Middle frontal gyrus (tissue), 1 donor: ENCODE results near the gene NCR1.
"Not testable (repeated sequence)": the region's sequence is repeated elsewhere in the genome, so short reads cannot be mapped to it uniquely, and the experiment has no call there.

ENCODE experiments used
- DNase-seq: peaks from one replicate; pipeline ENCODE4 v3.0.0-alpha.2; 2015; ENCODE audit warnings: low spot score; ENCODE audit errors: extremely low spot score

Gene NCR1, protein sequence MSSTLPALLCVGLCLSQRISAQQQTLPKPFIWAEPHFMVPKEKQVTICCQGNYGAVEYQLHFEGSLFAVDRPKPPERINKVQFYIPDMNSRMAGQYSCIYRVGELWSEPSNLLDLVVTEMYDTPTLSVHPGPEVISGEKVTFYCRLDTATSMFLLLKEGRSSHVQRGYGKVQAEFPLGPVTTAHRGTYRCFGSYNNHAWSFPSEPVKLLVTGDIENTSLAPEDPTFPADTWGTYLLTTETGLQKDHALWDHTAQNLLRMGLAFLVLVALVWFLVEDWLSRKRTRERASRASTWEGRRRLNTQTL

DNA sequence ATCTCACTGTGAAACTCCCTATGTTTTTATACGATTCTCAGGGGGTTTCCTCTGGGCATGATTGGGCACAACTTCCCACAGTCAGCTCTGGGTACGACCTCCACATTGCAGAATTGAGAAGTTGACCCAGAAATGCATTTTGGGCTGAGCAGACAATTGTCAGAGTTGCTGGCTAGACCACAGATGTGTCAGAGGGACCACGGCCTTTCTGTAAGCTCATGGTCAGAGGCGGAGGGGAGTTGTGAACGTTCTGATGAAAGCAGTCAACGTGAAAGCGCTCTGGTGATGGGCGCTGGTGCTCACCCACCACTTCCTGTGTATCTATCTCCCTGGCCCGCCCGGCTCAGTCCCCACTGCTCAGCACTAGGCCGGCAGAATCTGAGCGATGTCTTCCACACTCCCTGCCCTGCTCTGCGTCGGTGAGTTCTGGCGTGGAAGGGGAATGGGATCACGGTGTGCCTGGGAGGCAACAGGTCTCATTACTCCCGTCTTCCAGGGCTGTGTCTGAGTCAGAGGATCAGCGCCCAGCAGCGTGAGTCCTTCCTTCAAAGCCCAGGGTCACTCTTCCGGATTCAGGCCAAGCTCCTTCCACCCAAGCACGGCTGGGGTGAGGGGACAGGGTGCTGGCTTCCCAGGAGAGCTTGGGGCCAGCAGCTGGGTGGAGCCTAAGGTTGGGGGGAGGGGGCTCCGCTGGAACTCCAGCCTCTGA lies at the start of gene NCR1:
Gene NCR1 (plus strand): TSS at position 346 of the 709 bp plus-strand sequence. CDS start 40 bp downstream, at position 386.
- no peak for DNase-seq

DNA sequence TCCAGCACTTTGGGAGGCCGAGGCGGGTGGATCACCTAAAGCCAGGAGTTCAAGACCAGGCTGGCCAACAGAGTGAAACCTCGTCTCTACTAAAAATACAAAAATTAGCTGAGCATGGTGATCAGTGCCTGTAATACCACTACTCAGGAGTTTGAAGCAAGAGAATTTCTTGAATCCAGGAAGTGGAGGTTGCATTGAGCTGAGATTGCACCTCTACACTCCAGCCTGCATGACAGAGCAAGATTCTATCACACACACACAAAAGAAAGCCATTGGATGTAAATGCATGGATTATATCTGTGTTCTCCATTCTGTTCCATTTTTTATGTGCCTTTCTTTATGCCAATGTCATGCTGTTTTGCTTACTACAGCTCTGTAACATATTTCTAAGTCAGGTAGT lies 47.5 kb upstream of the NCR1 start:
- not testable (repeated sequence) for DNase-seq

DNA sequence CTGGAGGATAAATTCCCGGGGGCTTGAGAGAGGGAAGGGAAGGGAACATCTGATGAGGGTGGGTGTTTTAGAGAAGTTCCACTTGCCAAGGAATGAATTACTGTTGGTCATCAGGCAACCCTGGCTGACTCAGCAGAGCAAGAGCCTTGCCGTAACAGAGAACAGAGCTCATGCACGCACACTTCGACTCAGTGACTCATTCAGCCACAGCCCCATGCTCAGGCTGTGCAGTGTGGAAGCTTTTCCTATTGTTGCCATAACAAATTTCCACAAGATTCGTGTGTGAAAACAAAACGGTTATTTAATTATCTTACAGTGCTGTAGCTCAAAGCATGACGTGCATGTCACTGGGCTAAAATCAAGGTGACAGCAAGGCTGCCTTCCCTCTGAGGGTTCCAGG lies 46.5 kb upstream of the NCR1 start:
- not testable (repeated sequence) for DNase-seq

DNA sequence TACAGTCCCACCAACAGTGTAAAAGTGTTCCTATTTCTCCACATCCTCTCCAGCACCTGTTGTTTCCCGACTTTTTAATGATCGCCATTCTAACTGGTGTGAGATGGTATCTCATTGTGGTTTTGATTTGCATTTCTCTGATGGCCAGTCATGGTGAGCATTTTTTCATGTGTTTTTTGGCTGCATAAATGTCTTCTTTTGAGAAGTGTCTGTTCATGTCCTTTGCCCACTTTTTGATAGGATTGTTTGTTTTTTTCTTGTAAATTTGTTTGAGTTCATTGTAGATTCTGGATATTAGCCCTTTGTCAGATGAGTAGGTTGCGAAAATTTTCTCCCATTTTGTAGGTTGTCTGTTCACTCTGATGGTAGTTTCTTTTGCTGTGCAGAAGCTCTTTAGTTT lies 42.5 kb upstream of the NCR1 start:
- DNase-seq = not testable (repeated sequence)

DNA sequence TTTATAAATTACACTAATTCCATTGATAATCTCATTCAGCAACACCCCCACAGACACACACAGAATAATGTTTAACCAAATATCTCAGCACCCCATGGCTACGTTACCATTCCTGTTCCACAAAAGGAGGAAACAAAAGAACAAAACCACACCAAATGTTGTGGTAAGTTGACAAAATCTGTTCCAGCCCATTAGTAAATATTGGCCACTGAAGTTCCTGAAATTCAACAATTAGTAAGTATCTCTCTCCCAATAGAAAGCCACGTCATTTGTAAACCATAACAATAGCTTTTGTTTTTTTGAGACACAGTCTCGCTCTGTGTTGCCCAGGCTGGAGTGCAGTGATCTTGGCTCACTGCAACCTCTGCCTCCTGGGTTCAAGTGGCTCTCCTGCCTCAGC lies 34.3 kb upstream of the NCR1 start:
- no peak for DNase-seq

DNA sequence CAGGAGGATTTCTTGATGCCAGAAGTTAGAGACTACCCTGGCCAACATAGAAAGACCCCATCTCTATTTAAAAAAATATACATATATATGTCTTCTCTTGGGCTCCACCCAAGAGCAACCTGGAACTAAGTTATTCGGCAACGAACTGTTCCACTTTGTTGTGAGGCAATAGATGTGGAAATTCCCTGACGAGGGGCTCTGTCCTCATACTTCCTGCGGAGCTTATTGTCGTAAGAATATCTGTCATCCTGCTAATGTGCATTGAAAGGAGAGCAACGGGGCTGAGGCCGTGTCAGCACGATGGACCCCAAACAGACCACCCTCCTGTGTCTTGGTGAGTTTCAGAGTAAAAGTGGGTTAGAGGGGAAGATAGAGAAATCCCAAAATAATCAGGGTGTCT lies 32.0 kb upstream of the NCR1 start, which contains the start of gene FCAR:
Gene FCAR (plus strand): TSS at position 246 of the 400 bp plus-strand sequence. CDS start 55 bp downstream, at position 301.
- DNase-seq = no peak

DNA sequence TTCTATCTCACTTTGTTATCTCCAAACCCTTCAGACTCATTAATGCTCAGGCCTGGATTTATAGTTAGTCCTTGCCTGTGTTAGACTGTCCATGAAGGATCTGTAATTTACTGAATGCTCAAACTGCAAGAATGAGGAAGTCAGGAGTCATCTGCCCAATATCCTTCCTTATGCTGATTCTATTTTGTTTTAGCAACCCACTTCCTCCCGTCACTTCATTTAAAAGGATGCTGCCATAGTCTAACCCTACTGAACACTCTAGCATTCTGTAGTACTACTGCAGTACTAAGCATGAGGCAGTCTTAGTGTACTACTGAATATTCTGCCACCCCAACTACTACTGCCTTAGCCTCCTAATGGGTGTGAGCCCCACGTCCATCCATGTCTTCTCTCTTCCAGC lies 30.4 kb upstream of the NCR1 start:
- DNase-seq = no peak

DNA sequence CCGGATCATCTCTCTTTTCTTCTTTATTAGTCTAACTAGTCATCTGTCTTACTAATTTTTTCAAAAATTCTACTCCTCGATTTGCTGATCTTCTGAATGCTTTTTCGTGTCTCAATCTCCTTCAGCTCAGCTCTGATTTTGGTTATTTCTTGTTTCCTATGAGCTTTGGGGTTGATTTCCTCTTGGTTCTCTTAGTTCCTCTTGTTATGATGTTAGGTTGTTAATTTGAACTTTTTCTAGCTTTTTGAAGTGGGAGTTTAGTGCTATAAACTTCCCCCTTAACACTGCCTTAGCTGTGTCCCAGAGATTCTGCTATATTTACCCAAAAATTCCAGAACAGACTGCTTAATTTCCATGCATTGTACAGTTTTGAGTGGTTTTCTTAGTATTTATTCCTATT lies 28.5 kb upstream of the NCR1 start:
- DNase-seq = no peak

DNA sequence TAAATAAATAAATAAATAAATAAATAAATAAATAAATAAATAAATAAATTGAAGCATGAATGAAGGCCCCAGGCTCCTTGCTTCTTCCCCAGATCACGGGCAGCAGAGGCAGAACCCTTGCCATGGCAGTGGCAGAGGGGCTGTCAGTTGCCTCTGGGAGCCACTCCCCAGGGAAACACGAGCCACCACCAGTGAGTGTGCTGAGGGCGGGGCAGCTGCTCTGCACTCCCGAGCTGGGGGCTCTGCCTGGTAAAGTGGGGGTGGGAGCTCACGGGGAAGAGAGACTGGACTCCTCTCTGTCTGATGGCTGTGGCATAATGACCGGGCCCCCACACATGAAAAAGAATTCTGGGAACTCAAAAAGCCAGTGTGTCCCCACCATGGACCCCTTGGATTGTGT lies 24.1 kb upstream of the NCR1 start:
- DNase-seq = no peak

DNA sequence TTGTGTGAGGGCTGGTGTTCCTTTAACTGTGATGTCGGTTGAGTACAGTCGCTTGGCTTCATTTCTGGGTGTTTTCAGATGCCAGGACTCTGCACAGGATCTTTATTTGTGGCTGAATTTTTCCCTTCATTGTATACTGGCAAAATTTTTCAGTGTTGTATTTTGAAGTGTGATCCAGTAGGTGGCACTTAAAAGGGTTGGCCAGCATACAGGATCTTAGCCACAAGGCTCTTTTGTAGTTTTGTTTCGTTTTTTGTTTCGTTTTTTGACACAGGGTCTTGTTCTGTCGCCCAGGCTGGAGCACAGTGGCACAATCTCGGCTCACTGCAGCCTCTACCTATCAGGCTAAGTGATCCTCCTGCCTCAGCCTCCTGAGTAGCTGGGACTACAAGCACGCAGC lies 23.2 kb upstream of the NCR1 start:
- DNase-seq = no peak

DNA sequence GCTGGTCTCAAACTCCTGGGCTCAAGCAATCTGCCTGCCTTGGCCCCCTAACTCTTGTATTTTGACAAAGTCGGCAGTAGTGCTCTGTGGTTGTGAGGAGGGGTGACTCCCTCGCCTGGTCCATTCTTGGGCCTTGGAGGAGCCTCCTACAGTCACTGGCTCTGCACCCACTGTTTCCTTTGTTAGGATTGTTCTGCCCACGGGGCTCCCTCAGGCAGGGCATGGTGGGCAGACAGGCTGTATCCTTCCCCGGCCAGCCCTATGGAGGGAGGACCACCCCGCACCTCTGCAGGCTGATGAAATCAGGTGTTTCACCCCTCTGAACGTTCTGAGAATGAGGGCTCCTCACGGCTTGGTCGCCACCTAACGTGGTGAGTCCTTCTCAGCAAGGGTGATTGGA lies 22.7 kb upstream of the NCR1 start:
- DNase-seq = no peak

DNA sequence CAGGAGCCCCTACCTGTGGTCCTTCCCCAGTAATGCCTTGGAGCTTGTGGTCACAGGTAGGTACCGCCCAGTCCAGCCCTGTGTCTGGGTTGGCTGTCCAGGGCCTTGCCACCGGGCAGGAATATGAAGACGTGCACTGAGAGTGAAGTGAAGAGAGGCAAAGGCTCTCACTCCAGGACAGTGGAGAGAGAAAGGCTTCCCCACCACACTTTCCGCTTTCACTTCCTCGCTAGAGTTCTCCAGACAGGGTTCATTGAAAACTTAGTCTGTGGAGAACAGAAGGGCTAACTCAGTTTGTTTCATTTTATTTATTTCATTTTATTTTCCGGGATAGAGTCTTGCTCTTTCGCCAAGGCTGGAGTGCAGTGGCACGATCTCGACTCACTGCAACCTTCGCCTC lies 17.7 kb upstream of the NCR1 start:
- DNase-seq = no peak

DNA sequence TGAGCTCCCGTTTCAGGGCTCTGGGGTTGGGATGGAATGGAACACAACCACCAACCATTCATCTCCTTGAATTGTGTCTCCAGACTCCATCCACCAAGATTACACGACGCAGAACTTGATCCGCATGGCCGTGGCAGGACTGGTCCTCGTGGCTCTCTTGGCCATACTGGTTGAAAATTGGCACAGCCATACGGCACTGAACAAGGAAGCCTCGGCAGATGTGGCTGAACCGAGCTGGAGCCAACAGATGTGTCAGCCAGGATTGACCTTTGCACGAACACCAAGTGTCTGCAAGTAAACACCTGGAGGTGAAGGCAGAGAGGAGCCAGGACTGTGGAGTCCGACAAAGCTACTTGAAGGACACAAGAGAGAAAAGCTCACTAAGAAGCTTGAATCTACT lies 16.4 kb upstream of the NCR1 start:
- no peak for DNase-seq

DNA sequence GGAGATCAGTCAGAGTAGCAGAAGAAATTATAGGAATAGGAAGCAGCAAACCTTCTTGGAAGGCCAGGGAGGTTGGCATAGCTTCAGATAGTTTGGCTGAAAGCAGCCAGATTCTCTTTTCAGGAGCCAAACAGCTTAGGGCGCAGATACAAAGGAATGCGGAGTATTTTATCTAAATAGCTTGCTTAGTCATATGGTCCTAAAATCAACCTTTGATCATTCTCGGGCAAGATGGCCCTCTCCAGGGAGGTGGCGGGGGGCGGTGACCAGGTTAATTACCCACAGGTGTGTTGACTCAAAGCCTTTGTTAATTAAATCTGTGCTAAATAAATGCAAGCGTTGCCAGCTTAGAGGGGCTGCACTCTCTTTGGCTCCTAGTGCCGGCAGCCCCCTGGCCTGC lies 12.5 kb upstream of the NCR1 start:
- DNase-seq = no peak

DNA sequence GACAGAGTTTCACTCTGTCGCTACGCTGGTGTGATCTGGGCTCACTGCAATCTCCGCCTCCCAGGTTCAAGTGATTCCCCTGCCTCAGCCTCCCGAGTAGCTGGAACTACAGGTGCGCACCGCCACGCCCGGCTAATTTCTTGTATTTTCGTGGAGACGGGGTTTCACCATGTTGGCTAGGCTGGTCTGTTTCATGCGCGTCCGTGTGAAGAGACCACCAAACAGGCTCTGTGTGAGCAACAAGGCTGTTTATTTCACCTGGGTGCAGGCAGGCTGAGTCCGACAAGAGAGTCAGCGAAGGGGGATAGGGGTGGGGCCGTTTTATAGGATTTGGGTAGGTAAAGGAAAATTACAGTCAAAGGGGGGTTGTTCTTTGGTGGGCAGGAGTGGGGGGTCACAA lies 11.8 kb upstream of the NCR1 start:
- not testable (repeated sequence) for DNase-seq

DNA sequence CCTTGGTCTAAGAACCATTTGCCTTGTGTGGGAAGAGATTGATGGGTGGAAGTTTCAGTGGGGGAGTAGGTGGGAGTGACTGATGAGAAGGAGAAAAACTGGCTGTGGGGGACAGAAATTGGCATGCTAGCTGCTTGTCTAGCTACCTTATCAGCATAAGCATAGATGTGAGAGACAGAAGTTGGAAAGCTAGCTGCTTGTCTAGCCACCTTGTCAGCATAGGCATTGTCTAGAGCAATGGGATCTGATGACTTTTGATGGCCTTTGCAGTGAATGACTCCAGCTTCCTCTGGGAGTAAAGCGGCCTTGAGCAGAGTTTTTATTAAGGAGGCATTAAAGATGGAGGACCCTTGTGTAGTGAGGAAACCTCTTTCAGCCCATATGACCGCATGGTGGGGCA lies 9.9 kb upstream of the NCR1 start:
- DNase-seq = no peak

DNA sequence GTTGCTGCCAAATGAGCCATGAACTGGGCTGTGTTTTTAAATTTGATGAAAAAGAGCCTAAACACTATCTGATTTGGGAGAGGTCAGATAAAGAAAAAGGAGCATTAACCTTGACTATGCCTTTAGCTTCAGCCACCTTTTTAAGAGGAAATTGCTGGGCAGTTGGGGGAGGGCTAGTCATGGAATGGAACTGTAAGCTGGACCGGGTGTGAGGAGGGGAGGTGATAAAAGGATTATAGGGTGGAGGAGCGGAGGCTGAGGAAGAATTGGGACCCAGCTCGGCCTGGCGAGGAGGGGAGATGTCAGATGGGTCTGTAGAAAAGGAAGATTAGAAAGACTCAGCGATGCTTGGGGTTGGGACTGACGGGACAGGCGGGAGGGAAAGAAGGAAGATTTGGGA lies 7.3 kb upstream of the NCR1 start:
- not testable (repeated sequence) for DNase-seq

DNA sequence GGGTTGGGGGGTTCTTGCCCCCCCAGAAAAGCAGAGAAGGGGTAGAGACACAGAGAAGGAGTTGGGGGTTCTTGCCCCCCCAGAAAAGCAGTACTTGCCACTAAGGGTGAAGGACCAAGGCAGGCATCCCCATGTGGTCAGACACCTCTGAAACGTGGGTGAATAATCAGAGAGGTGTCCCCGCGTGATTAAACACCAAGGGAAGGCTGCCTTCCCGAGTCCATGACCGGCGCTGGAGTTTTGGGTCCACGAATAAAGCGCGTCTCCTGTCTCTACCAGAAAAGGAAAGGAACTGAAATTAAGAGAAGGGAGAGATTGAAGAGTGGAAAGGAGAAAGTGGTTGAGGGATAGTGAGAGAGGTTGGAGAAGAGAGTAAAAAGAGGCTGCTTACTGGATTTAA lies 6.3 kb upstream of the NCR1 start:
- not testable (repeated sequence) for DNase-seq

DNA sequence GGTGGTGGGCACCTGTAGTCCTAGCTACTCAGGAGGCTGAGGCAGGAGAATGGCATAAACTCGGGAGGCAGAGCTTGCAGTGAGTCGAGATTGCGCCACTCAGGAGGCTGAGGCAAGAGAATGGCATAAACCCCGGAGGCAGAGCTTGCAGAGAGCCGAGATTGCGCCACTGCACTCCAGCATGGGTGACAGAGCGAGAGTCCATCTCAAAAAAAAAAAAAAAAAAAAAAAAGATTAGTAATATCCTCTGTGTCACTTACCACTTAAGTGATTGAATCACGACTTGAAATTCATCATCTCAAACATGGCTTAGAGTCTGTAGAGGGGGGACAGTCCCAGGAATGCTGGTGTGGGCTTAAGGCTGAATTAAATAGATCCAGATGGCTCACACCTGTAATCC lies 4.8 kb upstream of the NCR1 start:
- not testable (repeated sequence) for DNase-seq

DNA sequence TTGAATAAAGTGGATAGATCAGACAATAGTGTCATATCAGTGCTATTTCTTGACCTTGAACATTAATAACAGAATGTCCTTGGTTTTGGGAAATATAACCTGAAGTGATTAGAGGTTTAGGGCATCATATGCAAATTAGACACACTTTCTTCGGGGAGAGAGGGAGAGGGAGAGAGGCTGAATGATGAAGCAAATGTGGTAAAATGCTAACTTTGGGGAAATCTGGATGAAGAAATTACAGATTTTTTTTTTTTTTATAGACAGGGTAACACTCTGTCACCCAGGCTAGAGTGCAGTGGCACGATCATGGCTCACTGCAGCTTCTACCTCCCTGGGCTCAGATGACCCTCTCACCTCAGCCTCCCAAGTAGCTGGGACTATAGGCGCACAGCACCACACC lies 3.9 kb upstream of the NCR1 start:
- DNase-seq = no peak

DNA sequence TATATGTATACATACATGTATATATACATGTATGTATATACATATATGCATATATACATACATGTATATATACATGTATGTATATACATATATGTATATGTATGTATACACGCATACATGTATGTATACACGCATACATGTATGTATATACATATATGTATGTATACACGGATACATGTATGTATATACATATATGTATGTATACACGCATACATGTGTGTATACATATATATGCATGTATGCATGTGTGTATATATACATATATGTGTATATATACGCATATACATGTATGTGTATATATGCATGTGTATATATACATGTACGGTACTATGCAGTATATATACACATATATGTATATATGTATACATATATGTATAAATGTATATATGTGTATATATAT lies 2.6 kb upstream of the NCR1 start:
- DNase-seq = no peak

DNA sequence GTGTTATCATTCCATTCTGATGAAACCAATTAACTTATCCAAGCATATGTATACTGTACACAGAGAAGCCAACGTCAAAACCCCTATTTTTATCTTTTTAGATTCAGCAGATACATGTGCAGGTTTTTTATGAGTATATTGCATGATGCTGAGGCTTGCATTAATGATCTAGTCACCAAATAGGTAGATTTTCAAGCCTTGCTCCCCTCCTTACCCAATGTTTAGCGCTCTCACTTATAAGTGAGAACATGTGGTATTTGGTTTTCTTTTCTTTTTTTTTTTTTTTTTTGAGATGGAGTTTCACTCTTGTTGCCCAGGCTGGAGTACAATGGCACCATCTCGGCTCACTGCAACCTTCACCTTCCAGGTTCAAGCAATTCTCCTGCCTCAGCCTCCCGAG lies 1.7 kb upstream of the NCR1 start:
- not testable (repeated sequence) for DNase-seq

DNA sequence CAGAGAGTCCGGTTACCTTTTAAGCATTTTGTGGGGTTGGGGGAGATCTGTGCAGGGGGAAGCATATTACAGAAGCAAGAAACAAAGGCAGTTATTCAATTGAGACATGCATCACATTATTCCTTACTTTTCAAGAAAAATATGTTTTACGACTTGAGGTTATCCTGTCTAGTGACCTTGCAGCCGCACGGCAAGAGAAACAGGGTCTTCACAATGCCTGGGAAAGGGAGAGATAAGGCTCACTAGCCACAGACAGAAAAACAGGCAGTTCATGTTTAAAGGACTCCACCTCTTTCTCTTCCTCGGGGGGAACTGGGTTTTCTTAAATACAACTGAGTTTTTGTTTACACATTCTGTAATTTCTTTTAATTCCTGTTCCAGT lies 536 bp upstream of the NCR1 start:
- DNase-seq = no peak
